HEK293 (cell line): ENCODE measurements around the gene LPGAT1.
"Not testable (repeated sequence)": the region's sequence is repeated elsewhere in the genome, so short reads cannot be mapped to it uniquely, and the experiment has no call there.

ENCODE experiments used
- CTCF ChIA-PET: fragments of 350-600 bp; formaldehyde crosslinking; extraction: SDS; loops from one replicate; lab custom pipeline; 2021; ENCODE audit warnings: antibody characterized with exemption; lab: Yijun Ruan, JAX
- POLR2A ChIA-PET: fragments of 300-600 bp; formaldehyde crosslinking; extraction: SDS; loops from one replicate; lab custom pipeline; 2020; ENCODE audit warnings: antibody characterized with exemption, inconsistent platforms; lab: Yijun Ruan, JAX
- H3K27ac ChIP-seq: fragments of 200-500 bp; sonication (Bioruptor generic); 2 replicates; pipeline ENCODE4 v1.5.1; 2014; ENCODE audit warnings: low read depth, low read length, control low read depth, inconsistent platforms; ENCODE audit errors: extremely low read depth
- H3K36me3 ChIP-seq, 2 experiments: fragments of 200-500 bp in 1 of 2; sonication (Bioruptor generic) in 1 of 2; 1 replicate in 1 of 2; 2 replicates in 1 of 2; pipeline ENCODE4 v1.5.1; 2014 to 2017; ENCODE audit warnings: inconsistent platforms in 2 of 2, low read length in 2 of 2; ENCODE audit not compliant: control insufficient read depth in 2 of 2, insufficient read depth in 1 of 2
- H3K4me1 ChIP-seq: fragments of 200-500 bp; sonication (Bioruptor generic); 2 replicates; pipeline ENCODE4 v1.5.1; 2014; ENCODE audit warnings: mild to moderate bottlenecking, low read length, inconsistent platforms; ENCODE audit not compliant: control insufficient read depth, insufficient read depth
- H3K4me3 ChIP-seq: 2 replicates; pipeline ENCODE4 v1.5.1; 2011; ENCODE audit warnings: low read depth, mild to moderate bottlenecking, control low read depth, low read length, moderate library complexity
- H3K9me3 ChIP-seq: fragments of 200-500 bp; sonication (Bioruptor generic); 2 replicates; pipeline ENCODE4 v1.5.1; 2014; ENCODE audit warnings: low read depth, low read length, inconsistent platforms; ENCODE audit not compliant: control insufficient read depth, insufficient read depth
- EGR2 ChIP-seq: fragments of 450-650 bp; formaldehyde crosslinking; IDR thresholded peaks from 2 replicates; pipeline ENCODE4 v1.5.1; 2016; ENCODE audit warnings: low read depth, missing biosample characterization, missing genetic modification characterization
- KLF8 ChIP-seq: fragments of 450-650 bp; formaldehyde crosslinking; IDR thresholded peaks from 2 replicates; pipeline ENCODE4 v1.5.1; 2016; ENCODE audit warnings: missing biosample characterization, missing genetic modification characterization
- ZFHX2 ChIP-seq: fragments of 450-650 bp; formaldehyde crosslinking; conservative IDR thresholded peaks from 2 replicates; pipeline ENCODE4 v1.5.1; 2016; ENCODE audit warnings: missing biosample characterization, missing genetic modification characterization
- ZIC2 ChIP-seq: fragments of 450-650 bp; formaldehyde crosslinking; IDR thresholded peaks from 2 replicates; pipeline ENCODE4 v1.5.1; 2016; ENCODE audit warnings: missing biosample characterization, missing genetic modification characterization
- ZNF175 ChIP-seq: fragments of 450-650 bp; formaldehyde crosslinking; IDR thresholded peaks from 2 replicates; pipeline ENCODE4 v1.5.1; 2016; ENCODE audit warnings: missing biosample characterization, missing genetic modification characterization
- ZNF274 ChIP-seq, 2 experiments: fragments of 200-500 bp in 1 of 2; fragments of 450-650 bp in 1 of 2; sonication (Bioruptor generic) in 1 of 2; formaldehyde crosslinking in 1 of 2; IDR thresholded peaks; 2 replicates each; pipeline versions ENCODE4 v1.5.1 to v1.6.1; 2014 to 2016; ENCODE audit warnings: borderline replicate concordance in 1 of 2, inconsistent platforms in 1 of 2, low read length in 1 of 2, missing biosample characterization in 1 of 2, missing genetic modification characterization in 1 of 2
- ZNF670 ChIP-seq: fragments of 450-650 bp; formaldehyde crosslinking; IDR thresholded peaks from 2 replicates; pipeline ENCODE4 v1.5.1; 2016; ENCODE audit warnings: missing biosample characterization, missing genetic modification characterization, low read depth
- TF ChIP-seq, protein P1 (sequence below): fragments of 450-650 bp; formaldehyde crosslinking; IDR thresholded peaks from 2 replicates; pipeline ENCODE4 v1.5.1; 2017; ENCODE audit warnings: missing biosample characterization, mild to moderate bottlenecking, missing genetic modification characterization, moderate library complexity

The LPGAT1 gene

DNA sequence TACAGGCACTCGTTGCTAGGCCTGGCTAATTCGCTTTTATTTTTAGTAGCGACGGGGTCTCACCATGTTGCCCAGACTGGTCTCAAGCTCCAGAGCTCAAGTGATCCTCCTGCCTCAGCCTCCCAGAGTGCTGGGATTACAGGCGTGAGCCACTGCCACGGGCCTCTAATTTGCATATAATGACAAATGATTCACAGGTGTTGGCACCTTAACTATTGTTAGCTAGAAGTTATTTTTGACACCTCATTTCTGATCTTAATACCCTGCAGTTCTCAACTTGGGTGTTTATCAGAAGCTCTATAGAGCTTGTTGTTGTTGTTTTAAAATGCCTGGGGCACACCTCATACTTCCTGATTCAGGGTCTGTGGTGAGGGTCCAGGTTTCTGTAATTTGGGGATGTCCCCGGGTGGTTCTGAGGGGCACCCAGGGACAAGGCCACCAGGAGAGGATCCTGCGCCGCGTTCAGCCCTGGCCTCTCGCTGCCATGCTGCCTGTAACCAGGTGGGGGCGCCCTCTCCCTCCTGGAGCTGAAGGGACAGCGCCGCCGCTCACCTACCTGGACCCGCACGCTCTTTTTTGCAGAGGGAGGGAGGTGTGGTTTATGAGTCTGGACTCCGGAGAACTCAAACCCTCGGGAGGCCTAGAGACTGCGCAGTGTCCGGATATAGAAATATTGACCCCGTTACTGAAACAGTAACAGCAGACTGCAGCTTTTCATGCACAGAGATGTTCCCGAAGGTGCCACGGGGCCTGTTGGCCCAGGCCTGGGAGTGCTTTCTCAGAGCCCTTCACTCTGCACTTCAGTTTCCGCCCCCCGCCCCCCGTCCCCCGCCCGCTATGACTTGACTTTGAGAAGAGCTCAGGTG lies 132.2 kb downstream of the LPGAT1 start (continued):
- TF ChIP-seq ZNF670 (tag by site-specific recombination), result no peak

DNA sequence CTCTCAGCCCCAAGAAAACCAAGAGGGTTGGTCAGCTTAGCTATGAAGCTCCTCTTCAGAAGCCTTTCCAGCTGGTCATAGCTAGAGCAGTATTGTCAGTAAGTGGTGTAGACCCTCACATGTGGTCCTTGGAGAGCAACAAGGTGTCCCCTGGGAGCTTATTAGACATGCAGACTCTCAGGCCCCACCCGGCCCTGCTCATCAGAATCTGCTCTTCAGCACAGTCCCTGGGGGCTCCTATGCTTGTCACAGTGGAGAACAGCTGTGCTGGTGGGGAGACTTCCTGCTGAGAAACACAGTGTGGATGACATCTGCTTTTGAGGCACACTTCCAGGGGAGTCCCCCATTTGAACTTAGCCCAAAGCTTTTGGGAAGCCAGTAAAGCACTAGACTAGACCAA lies 133.2 kb downstream of the LPGAT1 start:
- no peaks in the 10 kb centered on the region for H3K9me3 ChIP-seq
- H3K4me3 ChIP-seq, result no peak overlapping the region
- no peak overlapping the region for H3K27ac ChIP-seq
- TF ChIP-seq ZNF175 (tag by site-specific recombination) (no peak), ZIC2 (tag by site-specific recombination) (peak; percentile 57)
- ChIA-PET CTCF (interaction anchor here (0.6 to 5.2 kb wide), 18 partner anchors 12 to 759 kb away, joined by 3 to 60 read pairs (median 8); partner anchors contain the start of genes DTL and INTS7), POLR2A (no interaction called here)
- no peaks in the 10 kb centered on the region for H3K36me3 ChIP-seq
- H3K4me1 ChIP-seq, result no peaks in the 10 kb centered on the region

DNA sequence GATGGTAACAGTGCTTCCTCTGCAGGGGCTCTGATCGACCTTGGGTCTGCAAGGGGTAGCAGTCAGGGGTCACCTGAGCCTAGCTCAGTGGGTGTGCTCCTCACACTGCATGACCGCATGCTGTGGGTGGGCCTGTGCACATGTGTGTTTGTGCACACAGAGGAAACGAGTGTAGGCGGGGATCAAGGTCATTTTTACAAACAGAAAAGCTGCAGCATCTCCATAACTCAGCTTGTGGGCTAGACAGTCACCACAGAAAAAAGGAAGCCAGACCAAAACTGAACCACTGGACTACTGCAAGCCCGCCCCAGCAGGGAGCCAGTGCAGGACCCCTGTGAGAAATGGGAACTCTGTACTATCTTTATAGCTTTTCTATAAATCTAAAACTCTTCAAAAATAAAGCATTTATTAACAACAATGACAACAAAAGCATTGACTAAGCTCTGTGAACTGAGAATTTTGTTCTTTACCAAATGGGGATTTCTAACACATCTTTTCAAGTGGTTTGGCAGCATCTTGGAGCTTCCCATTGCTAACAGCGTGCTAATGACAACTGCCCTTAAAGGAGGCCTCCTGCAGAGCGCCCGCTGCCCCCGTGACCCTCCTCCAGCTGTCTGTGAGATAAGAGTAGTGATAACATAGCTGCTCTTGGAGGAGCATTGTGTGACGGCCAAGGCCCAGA lies 135.3 kb downstream of the LPGAT1 start:
- Histone ChIP-seq H3K4me3 (no peak overlapping the region), H3K4me1 (no peaks in the 10 kb centered on the region), H3K36me3 (no peaks in the 10 kb centered on the region), H3K9me3 (no peaks in the 10 kb centered on the region), H3K27ac (no peak overlapping the region)
- TF ChIP-seq, protein P1, sequence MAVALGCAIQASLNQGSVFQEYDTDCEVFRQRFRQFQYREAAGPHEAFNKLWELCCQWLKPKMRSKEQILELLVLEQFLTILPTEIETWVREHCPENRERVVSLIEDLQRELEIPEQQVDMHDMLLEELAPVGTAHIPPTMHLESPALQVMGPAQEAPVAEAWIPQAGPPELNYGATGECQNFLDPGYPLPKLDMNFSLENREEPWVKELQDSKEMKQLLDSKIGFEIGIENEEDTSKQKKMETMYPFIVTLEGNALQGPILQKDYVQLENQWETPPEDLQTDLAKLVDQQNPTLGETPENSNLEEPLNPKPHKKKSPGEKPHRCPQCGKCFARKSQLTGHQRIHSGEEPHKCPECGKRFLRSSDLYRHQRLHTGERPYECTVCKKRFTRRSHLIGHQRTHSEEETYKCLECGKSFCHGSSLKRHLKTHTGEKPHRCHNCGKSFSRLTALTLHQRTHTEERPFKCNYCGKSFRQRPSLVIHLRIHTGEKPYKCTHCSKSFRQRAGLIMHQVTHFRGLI (tag by site-specific recombination), result no peak
- TF ChIP-seq ZFHX2 (peak; percentile 84), EGR2 (tag by site-specific recombination) (peak; percentile 71), KLF8 (no peak)
- ChIA-PET POLR2A (interaction anchor here (0.6 kb wide), 1 partner anchor 108 kb away, joined by 5 read pairs; no protein-coding TSS in a partner anchor), CTCF (interaction anchor here (0.6 to 5.2 kb wide), 8 partner anchors 14 to 1122 kb away, joined by 3 to 60 read pairs (median 4); partner anchors contain the start of genes DTL and INTS7)

DNA sequence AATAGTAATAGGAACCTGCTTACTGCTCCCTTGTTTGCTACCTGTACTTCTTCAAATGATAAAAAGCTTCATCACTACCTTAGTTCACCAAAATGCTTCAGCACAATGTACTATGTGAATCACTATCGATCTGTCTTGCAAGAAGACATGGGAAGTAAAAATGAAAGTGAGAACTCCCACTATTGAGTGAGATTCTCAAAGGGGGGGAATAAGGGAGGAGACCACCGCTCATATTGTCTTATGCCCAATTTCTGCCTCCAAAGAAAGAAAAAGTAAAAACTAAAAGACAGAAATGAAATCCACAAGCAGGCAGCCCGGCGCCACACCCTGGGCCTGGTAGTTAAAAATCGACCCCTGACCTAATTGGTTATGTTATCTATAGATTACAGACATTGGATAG lies 136.7 kb downstream of the LPGAT1 start:
- H3K4me1 ChIP-seq; POLR2A ChIA-PET; H3K9me3 ChIP-seq; H3K4me3 ChIP-seq; H3K36me3 ChIP-seq; H3K27ac ChIP-seq; TF ChIP-seq ZNF274 (IDR thresholded peaks at IDR 0.05; ENCODE audit: low read length): not testable (repeated sequence)
- TF ChIP-seq ZNF274 (tag by site-specific recombination; IDR thresholded peaks at IDR 0.05; ENCODE audit: borderline replicate concordance), result peak; percentile 83; the same call in 1 of the 2 replicates
- CTCF ChIA-PET, result interaction anchor here (0.6 kb wide), 1 partner anchor 236 kb away, joined by 3 read pairs; no protein-coding TSS in a partner anchor
